K562 (cell line): ENCODE results near the gene SPATC1L. TPM values are rescaled to one million over a fixed set of nuclear protein-coding genes. Genes with fewer than 3 reads are reported as not detected.

Experiments
- ATAC-seq: fragments of 200-7000 bp; cut with Tn5 transposase; 3 replicates; pipeline ENCODE4 v1.9.1; 2020; ENCODE audit warnings: moderate library complexity
- BruUV-seq: library from RNA; stranded (reverse); fragments of 400-500 nt; replicated peaks from 2 replicates; lab custom pipeline; 2021; lab: Mats Ljungman, UMichigan
- CTCF ChIA-PET: fragments of 300-600 bp; formaldehyde crosslinking; extraction: SDS; loops from one replicate; lab custom pipeline; 2021; ENCODE audit warnings: low intra/inter-chr PET ratio; lab: Yijun Ruan, JAX
- POLR2A ChIA-PET: fragments of 300-600, 350-650 bp; sonication (Branson Sonifier 250); formaldehyde crosslinking; extraction: SDS; loops from one replicate; lab custom pipeline; 2021; ENCODE audit warnings: antibody characterized with exemption, inconsistent platforms; lab: Yijun Ruan, JAX
- DNase-seq, 4 experiments: peaks; one replicate each; pipeline versions ENCODE4 v3.0.0 to v3.0.0-alpha.2; 2011 to 2018; ENCODE audit warnings: low spot score in 3 of 4, mixed read lengths in 3 of 4; ENCODE audit errors: extremely low read depth in 1 of 4
- FAIRE-seq: peaks from 2 replicates; lab custom pipeline; 2011; peaks lifted over from hg19 to GRCh38; lab: Jason Lieb, UNC
- H2AFZ ChIP-seq: 2 replicates; pipeline ENCODE4 v1.6.0; 2011; ENCODE audit warnings: low read depth, low read length, control low read depth, inconsistent platforms
- H3K27ac ChIP-seq: fragments of 200-600 bp; 3 replicates; pipeline ENCODE4 v1.8.0; 2011; ENCODE audit warnings: low read depth, mild to moderate bottlenecking, control low read depth, inconsistent platforms, low read length, moderate library complexity, mixed read lengths; ENCODE audit errors: extremely low read depth
- H3K27me3 ChIP-seq, 2 experiments: fragments of 300-600 bp in 1 of 2; 2 replicates in 1 of 2; 3 replicates in 1 of 2; pipeline versions ENCODE4 v1.6.0 to v1.8.0; 2011; ENCODE audit warnings: inconsistent platforms in 2 of 2, low read length in 2 of 2, mild to moderate bottlenecking in 1 of 2, mixed read lengths in 1 of 2, moderate library complexity in 1 of 2; ENCODE audit not compliant: control insufficient read depth in 2 of 2, insufficient read depth in 2 of 2
- H3K36me3 ChIP-seq: fragments of 300-600 bp; 3 replicates; pipeline ENCODE4 v1.8.0; 2011; ENCODE audit warnings: mild to moderate bottlenecking, low read length, inconsistent platforms; ENCODE audit not compliant: control insufficient read depth, insufficient read depth
- H3K4me1 ChIP-seq, 2 experiments: fragments of 200-600 bp in 1 of 2; replicated peaks in 1 of 2; 2 replicates in 1 of 2; 3 replicates in 1 of 2; pipeline versions ENCODE4 v1.5.1 to v1.8.0; 2011; ENCODE audit warnings: inconsistent platforms in 2 of 2, low read length in 2 of 2, mild to moderate bottlenecking in 1 of 2, mixed read lengths in 1 of 2, moderate library complexity in 1 of 2; ENCODE audit not compliant: control insufficient read depth in 2 of 2, insufficient read depth in 2 of 2
- H3K4me2 ChIP-seq: 2 replicates; pipeline ENCODE4 v1.6.1; 2011; ENCODE audit warnings: low read length, control low read depth, inconsistent platforms, mixed read lengths; ENCODE audit not compliant: insufficient read depth
- H3K4me3 ChIP-seq: fragments of 200-600 bp; sonication (generic), shearing (Covaris generic); 2 replicates; pipeline ENCODE4 v1.5.1; 2016; ENCODE audit warnings: control low read depth, inconsistent platforms
- H3K79me2 ChIP-seq: fragments of 200-600 bp; 3 replicates; pipeline ENCODE4 v1.8.0; 2011; ENCODE audit warnings: low read length, inconsistent platforms; ENCODE audit not compliant: control insufficient read depth, insufficient read depth
- H3K9ac ChIP-seq, 2 experiments: 2 replicates each; pipeline versions ENCODE4 v1.6.0 to v1.6.1; 2011; ENCODE audit warnings: low read depth in 2 of 2, low read length in 2 of 2, control low read depth in 1 of 2, inconsistent platforms in 1 of 2, mild to moderate bottlenecking in 1 of 2, mixed read lengths in 1 of 2; ENCODE audit not compliant: insufficient read depth in 1 of 2
- H3K9me1 ChIP-seq: one replicate; pipeline ENCODE4 v1.6.0; 2011; ENCODE audit warnings: inconsistent platforms, mild to moderate bottlenecking, low read length, moderate library complexity; ENCODE audit not compliant: control insufficient read depth, insufficient read depth
- H3K9me3 ChIP-seq: replicated peaks from 2 replicates; pipeline ENCODE4 v1.5.1; 2011; ENCODE audit warnings: low read depth, low read length, inconsistent platforms; ENCODE audit not compliant: control insufficient read depth, insufficient read depth
- H4K20me1 ChIP-seq: replicated peaks from 2 replicates; pipeline ENCODE4 v1.6.1; 2011; ENCODE audit warnings: low read length, inconsistent platforms, mixed read lengths; ENCODE audit not compliant: control insufficient read depth, insufficient read depth
- ARID1B ChIP-seq: fragments of 450-650 bp; IDR thresholded peaks from 2 replicates; pipeline ENCODE4 v1.6.1; 2016; ENCODE audit warnings: antibody characterized with exemption, mild to moderate bottlenecking, inconsistent platforms
- ATF7 ChIP-seq: fragments of 450-650 bp; IDR thresholded peaks from 2 replicates; pipeline ENCODE4 v1.7.1; 2014; ENCODE audit warnings: mild to moderate bottlenecking, moderate library complexity
- CCAR2 ChIP-seq: fragments of 200-400 bp; formaldehyde crosslinking; IDR thresholded peaks from 2 replicates; pipeline ENCODE4 v1.6.1; 2017; ENCODE audit warnings: mild to moderate bottlenecking, low read depth, low read length
- CHD2 ChIP-seq: IDR thresholded peaks from 2 replicates; pipeline ENCODE4 v1.6.1; 2011; ENCODE audit warnings: low read depth, low read length
- ELF4 ChIP-seq: fragments of 450-650 bp; formaldehyde crosslinking; IDR thresholded peaks from 2 replicates; pipeline ENCODE4 v1.4.0; 2022; ENCODE audit warnings: missing genetic modification characterization
- ETV1 ChIP-seq: fragments of 450-650 bp; conservative IDR thresholded peaks from 2 replicates; pipeline ENCODE4 v1.6.1; 2016; ENCODE audit warnings: missing genetic modification characterization, control low read depth, low read depth, missing compliant biosample characterization
- GTF2F1 ChIP-seq: IDR thresholded peaks from 2 replicates; pipeline ENCODE4 v1.6.1; 2011; ENCODE audit warnings: low read depth, low read length, improper control_type of control experiment
- HIVEP1 ChIP-seq: fragments of 250-450 bp; sonication (Bioruptor Pico); IDR thresholded peaks from 2 replicates; pipeline ENCODE4 v1.4.0; 2020; ENCODE audit warnings: mild to moderate bottlenecking
- HMG20A ChIP-seq: fragments of 450-650 bp; formaldehyde crosslinking; conservative IDR thresholded peaks from 2 replicates; pipeline ENCODE4 v1.4.0; 2020; ENCODE audit warnings: mild to moderate bottlenecking, mixed read lengths
- MAFK ChIP-seq: IDR thresholded peaks from 2 replicates; pipeline ENCODE4 v1.6.1; 2011; ENCODE audit warnings: low read length, improper control_type of control experiment
- MXI1 ChIP-seq: IDR thresholded peaks from 2 replicates; pipeline ENCODE4 v1.6.1; 2011; ENCODE audit warnings: low read depth, mild to moderate bottlenecking, improper control_type of control experiment, low read length
- NFIX ChIP-seq: fragments of 250-450 bp; sonication (Bioruptor Pico); IDR thresholded peaks from 2 replicates; pipeline ENCODE4 v1.4.0; 2020; ENCODE audit warnings: low read depth, mild to moderate bottlenecking, moderate library complexity
- RCOR1 ChIP-seq, 2 experiments: IDR thresholded peaks; 2 replicates each; pipeline ENCODE4 v1.6.1; 2012; ENCODE audit warnings: low read depth in 2 of 2, low read length in 2 of 2, borderline replicate concordance in 1 of 2, improper control_type of control experiment in 1 of 2
- SIN3A ChIP-seq, 2 experiments: fragments of 150-350 bp in 1 of 2; IDR thresholded peaks; 2 replicates each; pipeline ENCODE4 v1.6.1; 2011 to 2016; ENCODE audit warnings: borderline replicate concordance in 2 of 2, low read depth in 2 of 2, low read length in 2 of 2, mild to moderate bottlenecking in 2 of 2, moderate library complexity in 2 of 2; ENCODE audit not compliant: control insufficient read depth in 1 of 2
- TFAM ChIP-seq: fragments of 250-450 bp; sonication (Bioruptor Pico); conservative IDR thresholded peaks from 2 replicates; pipeline ENCODE4 v1.5.0; 2021; ENCODE audit warnings: mild to moderate bottlenecking, moderate library complexity
- ZNF41 ChIP-seq: fragments of 250-450 bp; sonication (Bioruptor Pico); conservative IDR thresholded peaks from 2 replicates; pipeline ENCODE4 v1.4.0; 2020; ENCODE audit warnings: mild to moderate bottlenecking
- ZNF76 ChIP-seq: fragments of 250-450 bp; sonication (Bioruptor Pico); IDR thresholded peaks from 2 replicates; pipeline ENCODE4 v1.4.0; 2020; ENCODE audit warnings: mild to moderate bottlenecking, moderate library complexity, borderline replicate concordance
- WGBS: fragments of 100-300 bp; shearing (Covaris generic); methylation state at CpG from one replicate; pipeline ENCODE4 v1.1.6; 2016; ENCODE audit warnings: low coverage, mixed read lengths; ENCODE audit not compliant: insufficient coverage; ENCODE audit errors: missing lambda C conversion rate; 5-methylcytosine and 5-hydroxymethylcytosine counted together
- in situ Hi-C: fragments of 300-500 bp; cut with MboI; formaldehyde crosslinking; loops from 4 replicates; pipeline ENCODE4 v1.15.0; 2018; ENCODE audit warnings: inconsistent platforms, mixed read lengths
- intact Hi-C: fragments of 100-400 bp; cut with micrococcal nuclease; formaldehyde crosslinking; loops from 2 replicates; pipeline ENCODE4 v1.14.2; 2022
- polyA plus RNA-seq, 8 experiments: library from polyadenylated mRNA; depleted of rRNA in 4 of 8; stranded (reverse) in 5 of 8; unstranded in 3 of 8; fragments of >200 nt; fragmentation: Nextera tagmentation in 2 of 8; fragmentation: Illumina TruSeq in 1 of 8; extraction: Ambion mirVana in 2 of 8; extraction: Trizol in 1 of 8; gene quantifications; 2 replicates each; pipeline versions ENCODE4 v1.2.1 to v1.2.3, GENCODE V29; 2011 to 2014; ENCODE audit warnings: inconsistent platforms in 1 of 8, missing spikeins in 1 of 8
- total RNA-seq, 7 experiments: library from RNA; depleted of rRNA in 6 of 7; stranded (reverse); fragments of >200 nt in 6 of 7; fragmentation: Illumina TruSeq in 2 of 7; extraction: Trizol in 2 of 7; gene quantifications; 2 replicates each; pipeline versions ENCODE4 v1.2.1 to v1.2.3, GENCODE V29; 2011 to 2021; ENCODE audit warnings: low replicate concordance in 1 of 7
- TF ChIP-seq, protein P1 (sequence below): fragments of 450-650 bp; IDR thresholded peaks from 2 replicates; pipeline ENCODE4 v1.6.1; 2016; ENCODE audit warnings: low read depth, mild to moderate bottlenecking, moderate library complexity
- TF ChIP-seq, protein P2 (sequence below): fragments of 250-450 bp; sonication (Bioruptor Pico); IDR thresholded peaks from 2 replicates; pipeline ENCODE4 v1.8.0; 2021; ENCODE audit warnings: moderate library complexity, mild to moderate bottlenecking, inconsistent platforms

The SPATC1L gene
- total and polyA plus RNA-seq, 9 of the 15 experiments (the other 6 are each of a cell fraction or from before 2014, with no cell fraction given) = 0.14 to 121 (median 34.0) TPM; not detected in 1

DNA sequence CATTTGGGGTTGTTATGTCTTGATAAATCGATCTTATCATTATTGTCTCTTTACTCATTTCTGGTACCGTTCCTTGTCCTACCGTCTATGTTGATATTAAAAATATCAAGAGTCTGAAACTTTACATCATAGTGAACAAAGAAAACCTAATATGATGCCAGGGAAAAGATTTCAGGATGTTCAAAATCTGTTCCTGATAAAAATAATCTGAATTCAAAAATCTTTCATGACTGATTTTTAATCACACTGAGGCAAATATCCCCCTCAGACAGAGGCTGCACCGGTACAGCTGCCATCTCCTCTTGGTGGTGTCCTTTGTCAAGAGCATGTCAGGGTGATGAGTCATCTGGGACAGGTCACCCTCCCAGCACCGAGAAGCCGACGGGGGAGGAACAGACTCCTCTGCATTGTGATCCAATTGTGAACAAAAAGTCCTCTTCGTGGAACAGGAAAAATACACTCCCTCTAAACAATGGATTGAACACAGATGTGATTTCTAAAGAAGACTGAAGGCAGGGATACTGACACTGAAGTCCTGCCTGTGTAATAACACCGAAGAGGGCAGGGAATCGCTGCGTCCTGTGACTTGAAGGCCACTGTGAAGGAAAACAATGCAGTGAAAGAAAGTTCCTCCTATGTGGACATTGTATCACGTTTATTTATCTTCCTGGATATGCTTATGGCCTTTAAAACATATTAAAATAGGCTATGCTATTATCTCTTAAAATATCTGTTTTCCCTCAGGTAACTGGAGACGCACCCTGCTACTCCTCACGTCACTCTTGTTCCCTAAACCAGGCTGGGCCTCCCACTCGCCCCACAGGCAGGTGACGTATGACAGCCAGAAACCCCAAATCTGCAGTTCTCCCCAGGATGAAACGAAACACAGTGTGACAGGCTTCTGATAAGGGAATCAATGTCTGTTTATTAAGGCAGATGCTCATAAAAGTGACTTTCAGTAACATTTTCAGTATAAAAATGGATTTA is 4.3 kb upstream of the SPATC1L start:
- ChIA-PET POLR2A (interaction anchor here (0.6 to 1.0 kb wide), 2 partner anchors 33 to 329 kb away, joined by 3 to 4 read pairs; no protein-coding TSS in a partner anchor), CTCF (no interaction called here)
- intact Hi-C loops = loop anchor here (2.0 to 5.0 kb wide), 2 partner anchors 36 to 39 kb away; partner anchors contain the start of gene LSS
- peak overlapping the region; percentile 78 for H2AFZ ChIP-seq
- peak; percentile 80 to 92 (median 85) for DNase-seq
- H3K9me3 ChIP-seq = no peaks in the 10 kb centered on the region
- H3K4me1 ChIP-seq = peaks cover 41 to 72% of the 10 kb centered on the region in 2 experiments
- H4K20me1 ChIP-seq = no peaks in the 10 kb centered on the region
- peaks cover 5% of the 10 kb centered on the region for H3K79me2 ChIP-seq
- BruUV-seq = no TSS peak
- FAIRE-seq = peak; percentile 89
- H3K9ac ChIP-seq = peak overlapping the region in 1 of 2 experiments; percentile 59; a peak in 3 of 4 replicates
- no peak overlapping the region for H3K4me3 ChIP-seq
- 12% methylated on average over 17 of the region's 17 CpGs for WGBS
- no peaks in the 10 kb centered on the region for H3K27me3 ChIP-seq
- H3K4me2 ChIP-seq = peak overlapping the region; percentile 73
- peaks cover 57% of the 10 kb centered on the region; the same call in 2 of the 3 replicates for H3K36me3 ChIP-seq
- in situ Hi-C loops = no loop called here
- H3K27ac ChIP-seq = peak overlapping the region; percentile 80
- ATAC-seq = peak; percentile 80
- H3K9me1 ChIP-seq = no peaks in the 10 kb centered on the region
- TF ChIP-seq ELF4 = 0 out of 2 replicates have a peak, but pooled peaks have one; percentile 17
- TF ChIP-seq CCAR2 = no peak
- TF ChIP-seq GTF2F1 = 0 out of 2 replicates have a peak, but pooled peaks have one; percentile 27
- no peak for TF ChIP-seq ZNF41 (CRISPR knock-in tag)
- TF ChIP-seq TFAM (CRISPR knock-in tag) = no peak
- TF ChIP-seq MAFK = peak; percentile 64
- no peak for TF ChIP-seq HIVEP1 (CRISPR knock-in tag)
- TF ChIP-seq NFIX = no peak
- TF ChIP-seq HMG20A (CRISPR knock-in tag) = no peak
- 0 out of 2 replicates have a peak, but pooled peaks have one; percentile 24 for TF ChIP-seq ETV1 (tag)
- TF ChIP-seq ATF7 = peak; percentile 76
- no peak for TF ChIP-seq CHD2
- TF ChIP-seq ZNF76 (CRISPR knock-in tag) = no peak
- 0 out of 2 replicates have a peak, but pooled peaks have one; percentile 15 for TF ChIP-seq MXI1
- peak; percentile 51 to 87; a peak in 2 of 4 replicates for TF ChIP-seq RCOR1 (IDR thresholded peaks at IDR 0.05; ENCODE audit: borderline replicate concordance in 1 of 2, low read depth in 2 of 2, low read length in 2 of 2)
- TF ChIP-seq, protein P1, sequence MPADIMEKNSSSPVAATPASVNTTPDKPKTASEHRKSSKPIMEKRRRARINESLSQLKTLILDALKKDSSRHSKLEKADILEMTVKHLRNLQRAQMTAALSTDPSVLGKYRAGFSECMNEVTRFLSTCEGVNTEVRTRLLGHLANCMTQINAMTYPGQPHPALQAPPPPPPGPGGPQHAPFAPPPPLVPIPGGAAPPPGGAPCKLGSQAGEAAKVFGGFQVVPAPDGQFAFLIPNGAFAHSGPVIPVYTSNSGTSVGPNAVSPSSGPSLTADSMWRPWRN = peak; percentile 30; the same call in 1 of the 2 replicates
- peak in 1 of 2 experiments; percentile 10; a peak in 1 of 4 replicates for TF ChIP-seq SIN3A (IDR thresholded peaks at IDR 0.05; ENCODE audit: borderline replicate concordance in 2 of 2, control insufficient read depth in 1 of 2, low read depth in 2 of 2, low read length in 2 of 2)
- TF ChIP-seq, protein P2, sequence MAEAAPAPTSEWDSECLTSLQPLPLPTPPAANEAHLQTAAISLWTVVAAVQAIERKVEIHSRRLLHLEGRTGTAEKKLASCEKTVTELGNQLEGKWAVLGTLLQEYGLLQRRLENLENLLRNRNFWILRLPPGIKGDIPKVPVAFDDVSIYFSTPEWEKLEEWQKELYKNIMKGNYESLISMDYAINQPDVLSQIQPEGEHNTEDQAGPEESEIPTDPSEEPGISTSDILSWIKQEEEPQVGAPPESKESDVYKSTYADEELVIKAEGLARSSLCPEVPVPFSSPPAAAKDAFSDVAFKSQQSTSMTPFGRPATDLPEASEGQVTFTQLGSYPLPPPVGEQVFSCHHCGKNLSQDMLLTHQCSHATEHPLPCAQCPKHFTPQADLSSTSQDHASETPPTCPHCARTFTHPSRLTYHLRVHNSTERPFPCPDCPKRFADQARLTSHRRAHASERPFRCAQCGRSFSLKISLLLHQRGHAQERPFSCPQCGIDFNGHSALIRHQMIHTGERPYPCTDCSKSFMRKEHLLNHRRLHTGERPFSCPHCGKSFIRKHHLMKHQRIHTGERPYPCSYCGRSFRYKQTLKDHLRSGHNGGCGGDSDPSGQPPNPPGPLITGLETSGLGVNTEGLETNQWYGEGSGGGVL (CRISPR knock-in tag) = no peak
- TF ChIP-seq ARID1B = peak; percentile 82
